ENCODE data around the gene MRPL4.

DNA sequence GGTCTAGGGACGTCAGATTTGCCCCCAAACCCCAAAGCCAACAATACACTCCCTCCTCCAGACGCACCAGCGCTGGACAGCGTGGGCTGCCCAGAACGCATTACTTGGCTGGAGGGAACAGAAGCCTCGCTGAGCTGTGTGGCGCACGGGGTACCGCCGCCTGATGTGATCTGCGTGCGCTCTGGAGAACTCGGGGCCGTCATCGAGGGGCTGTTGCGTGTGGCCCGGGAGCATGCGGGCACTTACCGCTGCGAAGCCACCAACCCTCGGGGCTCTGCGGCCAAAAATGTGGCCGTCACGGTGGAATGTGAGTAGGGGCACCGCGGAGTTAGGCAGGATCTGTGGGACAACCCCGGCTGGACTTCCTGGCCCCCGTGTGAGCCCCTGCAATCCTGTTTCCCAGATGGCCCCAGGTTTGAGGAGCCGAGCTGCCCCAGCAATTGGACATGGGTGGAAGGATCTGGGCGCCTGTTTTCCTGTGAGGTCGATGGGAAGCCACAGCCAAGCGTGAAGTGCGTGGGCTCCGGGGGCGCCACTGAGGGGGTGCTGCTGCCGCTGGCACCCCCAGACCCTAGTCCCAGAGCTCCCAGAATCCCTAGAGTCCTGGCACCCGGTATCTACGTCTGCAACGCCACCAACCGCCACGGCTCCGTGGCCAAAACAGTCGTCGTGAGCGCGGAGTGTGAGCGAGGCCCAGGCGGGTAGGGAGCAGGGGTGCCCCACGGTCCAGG is 41.8 kb downstream of the MRPL4 start:
- TF ChIP-seq, protein P1, sequence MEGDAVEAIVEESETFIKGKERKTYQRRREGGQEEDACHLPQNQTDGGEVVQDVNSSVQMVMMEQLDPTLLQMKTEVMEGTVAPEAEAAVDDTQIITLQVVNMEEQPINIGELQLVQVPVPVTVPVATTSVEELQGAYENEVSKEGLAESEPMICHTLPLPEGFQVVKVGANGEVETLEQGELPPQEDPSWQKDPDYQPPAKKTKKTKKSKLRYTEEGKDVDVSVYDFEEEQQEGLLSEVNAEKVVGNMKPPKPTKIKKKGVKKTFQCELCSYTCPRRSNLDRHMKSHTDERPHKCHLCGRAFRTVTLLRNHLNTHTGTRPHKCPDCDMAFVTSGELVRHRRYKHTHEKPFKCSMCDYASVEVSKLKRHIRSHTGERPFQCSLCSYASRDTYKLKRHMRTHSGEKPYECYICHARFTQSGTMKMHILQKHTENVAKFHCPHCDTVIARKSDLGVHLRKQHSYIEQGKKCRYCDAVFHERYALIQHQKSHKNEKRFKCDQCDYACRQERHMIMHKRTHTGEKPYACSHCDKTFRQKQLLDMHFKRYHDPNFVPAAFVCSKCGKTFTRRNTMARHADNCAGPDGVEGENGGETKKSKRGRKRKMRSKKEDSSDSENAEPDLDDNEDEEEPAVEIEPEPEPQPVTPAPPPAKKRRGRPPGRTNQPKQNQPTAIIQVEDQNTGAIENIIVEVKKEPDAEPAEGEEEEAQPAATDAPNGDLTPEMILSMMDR (conservative IDR thresholded peaks at IDR 0.05; ENCODE audit: low read depth in 2 of 2): no peak
- TF ChIP-seq EZH2phosphoT487 (IDR thresholded peaks at IDR 0.05; ENCODE audit: unreplicated experiment) (no peak), POLR2AphosphoS5 (IDR thresholded peaks at IDR 0.05; ENCODE audit: low read depth) (no peak), EZH2 (IDR thresholded peaks at IDR 0.05; ENCODE audit: low read depth, unreplicated experiment) (no peak), STAT1 (IDR thresholded peaks at IDR 0.05; ENCODE audit: unreplicated experiment) (no peak)
- TF ChIP-seq, protein P2, sequence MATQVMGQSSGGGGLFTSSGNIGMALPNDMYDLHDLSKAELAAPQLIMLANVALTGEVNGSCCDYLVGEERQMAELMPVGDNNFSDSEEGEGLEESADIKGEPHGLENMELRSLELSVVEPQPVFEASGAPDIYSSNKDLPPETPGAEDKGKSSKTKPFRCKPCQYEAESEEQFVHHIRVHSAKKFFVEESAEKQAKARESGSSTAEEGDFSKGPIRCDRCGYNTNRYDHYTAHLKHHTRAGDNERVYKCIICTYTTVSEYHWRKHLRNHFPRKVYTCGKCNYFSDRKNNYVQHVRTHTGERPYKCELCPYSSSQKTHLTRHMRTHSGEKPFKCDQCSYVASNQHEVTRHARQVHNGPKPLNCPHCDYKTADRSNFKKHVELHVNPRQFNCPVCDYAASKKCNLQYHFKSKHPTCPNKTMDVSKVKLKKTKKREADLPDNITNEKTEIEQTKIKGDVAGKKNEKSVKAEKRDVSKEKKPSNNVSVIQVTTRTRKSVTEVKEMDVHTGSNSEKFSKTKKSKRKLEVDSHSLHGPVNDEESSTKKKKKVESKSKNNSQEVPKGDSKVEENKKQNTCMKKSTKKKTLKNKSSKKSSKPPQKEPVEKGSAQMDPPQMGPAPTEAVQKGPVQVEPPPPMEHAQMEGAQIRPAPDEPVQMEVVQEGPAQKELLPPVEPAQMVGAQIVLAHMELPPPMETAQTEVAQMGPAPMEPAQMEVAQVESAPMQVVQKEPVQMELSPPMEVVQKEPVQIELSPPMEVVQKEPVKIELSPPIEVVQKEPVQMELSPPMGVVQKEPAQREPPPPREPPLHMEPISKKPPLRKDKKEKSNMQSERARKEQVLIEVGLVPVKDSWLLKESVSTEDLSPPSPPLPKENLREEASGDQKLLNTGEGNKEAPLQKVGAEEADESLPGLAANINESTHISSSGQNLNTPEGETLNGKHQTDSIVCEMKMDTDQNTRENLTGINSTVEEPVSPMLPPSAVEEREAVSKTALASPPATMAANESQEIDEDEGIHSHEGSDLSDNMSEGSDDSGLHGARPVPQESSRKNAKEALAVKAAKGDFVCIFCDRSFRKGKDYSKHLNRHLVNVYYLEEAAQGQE (IDR thresholded peaks at IDR 0.05; ENCODE audit: unreplicated experiment): no peak
